GM18861 (cell line): ENCODE measurements around the gene BICRA.
A peak's percentile ranks its signal among the peaks of the same experiment; 100 is the strongest.

ENCODE experiments used
- ATAC-seq: cut with Tn5 transposase; IDR thresholded peaks from one replicate; pipeline ENCODE4 v1.9.1; 2021; ENCODE audit not compliant: unreplicated experiment

BICRA gene

GRCh38 chr19:47600246-47601179, 8.4 kb upstream of the BICRA start:
- peak; percentile 84 for ATAC-seq

- no peak for ATAC-seq
Observed at GRCh38 chr19:47601180-47601904, 7.6 kb upstream of the BICRA start.

GRCh38 chr19:47603706-47604565, 5.0 kb upstream of the BICRA start:
- no peak for ATAC-seq

GRCh38 chr19:47607564-47608073, 1.3 kb upstream of the BICRA start:
- no peak for ATAC-seq

GRCh38 chr19:47608074-47608918, 638 bp upstream of the BICRA start:
- peak; percentile 54 for ATAC-seq

GRCh38 chr19:47609906-47610894, 1.3 kb downstream of the BICRA start:
- no peak for ATAC-seq

- no peak for ATAC-seq
Observed at GRCh38 chr19:47610902-47611301, 2.0 kb downstream of the BICRA start.

GRCh38 chr19:47613165-47614020, 4.5 kb downstream of the BICRA start:
- ATAC-seq = no peak

- ATAC-seq = no peak
Observed at GRCh38 chr19:47614021-47614295, 5.0 kb downstream of the BICRA start.

GRCh38 chr19:47614559-47614958, 5.6 kb downstream of the BICRA start:
- ATAC-seq = no peak

GRCh38 chr19:47615230-47615629, 6.3 kb downstream of the BICRA start:
- no peak for ATAC-seq

GRCh38 chr19:47615714-47616113, 6.8 kb downstream of the BICRA start:
- ATAC-seq = no peak

- ATAC-seq = no peak
Observed at GRCh38 chr19:47618771-47619170, 9.8 kb downstream of the BICRA start.

GRCh38 chr19:47619763-47620162, 10.8 kb downstream of the BICRA start:
- ATAC-seq = no peak

GRCh38 chr19:47623151-47623920, 14.4 kb downstream of the BICRA start:
- ATAC-seq = no peak

- ATAC-seq = no peak
Observed at GRCh38 chr19:47623921-47624391, 15.0 kb downstream of the BICRA start.

GRCh38 chr19:47625650-47626049, 16.7 kb downstream of the BICRA start:
- no peak for ATAC-seq
